HG03108 (cell line): ENCODE data around the gene ERVFRD-1.
"Not testable (repeated sequence)": the region's sequence is repeated elsewhere in the genome, so short reads cannot be mapped to it uniquely, and the experiment has no call there.

ENCODE experiments used
- ATAC-seq: cut with Tn5 transposase; IDR thresholded peaks from one replicate; pipeline ENCODE4 v1.9.1; 2021; ENCODE audit warnings: moderate library complexity; ENCODE audit not compliant: unreplicated experiment

Gene ERVFRD-1

DNA sequence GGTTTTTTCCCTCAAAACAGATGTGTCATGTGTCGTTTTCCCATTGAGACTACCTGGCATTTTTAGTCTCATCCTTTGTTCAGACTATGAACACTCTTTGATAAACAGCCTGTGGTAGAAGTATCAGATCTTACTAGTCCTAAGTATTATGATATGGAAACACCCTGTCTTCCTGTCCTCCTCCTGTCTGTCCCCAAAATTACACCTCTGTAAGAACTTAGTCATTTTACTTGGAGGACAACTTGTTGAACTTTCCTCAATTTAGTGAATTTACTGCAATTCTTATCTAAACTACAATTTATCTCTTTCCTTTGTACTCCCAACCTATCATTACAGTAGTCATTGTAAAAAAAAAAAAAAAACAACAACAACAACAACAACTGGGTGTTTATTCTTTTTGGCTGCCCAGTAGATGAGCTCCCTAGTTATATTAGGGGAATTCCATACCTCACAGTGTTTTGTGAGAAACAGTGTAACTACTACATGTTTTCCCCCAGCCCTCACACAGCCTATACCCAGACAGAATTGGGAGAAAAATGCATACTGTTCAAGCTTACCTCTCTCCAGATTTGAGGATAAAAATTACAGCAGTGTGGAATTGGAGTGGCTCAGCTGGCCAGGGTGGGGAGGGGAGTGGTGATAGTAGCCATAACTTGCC lies 18.5 kb upstream of the ERVFRD-1 start:
- ATAC-seq: no peak

GRCh38 chr6:11128608-11129007 lies 17.1 kb upstream of the ERVFRD-1 start:
- no peak for ATAC-seq

DNA sequence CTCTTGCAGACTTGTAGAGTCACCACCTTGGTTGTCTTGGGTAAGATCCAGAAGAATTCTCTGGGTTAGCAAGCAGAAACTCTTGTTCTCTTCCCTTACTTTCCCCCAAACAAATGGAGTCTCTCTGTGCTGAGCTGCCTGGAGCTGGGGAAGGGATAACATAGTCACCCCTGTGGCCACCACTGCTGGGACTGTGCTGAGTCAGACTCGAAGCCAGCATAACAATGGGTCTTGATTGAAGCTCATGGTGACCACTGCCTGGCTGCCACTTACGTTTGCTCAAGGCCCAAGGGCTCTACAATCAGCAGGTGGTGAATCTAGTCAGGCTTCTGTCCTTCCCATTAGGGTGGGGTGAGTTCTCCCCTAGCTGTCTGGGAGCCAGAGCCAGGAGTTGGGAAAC lies 15.4 kb upstream of the ERVFRD-1 start:
- no peak for ATAC-seq

GRCh38 chr6:11123978-11124377 lies 12.5 kb upstream of the ERVFRD-1 start:
- no peak for ATAC-seq

DNA sequence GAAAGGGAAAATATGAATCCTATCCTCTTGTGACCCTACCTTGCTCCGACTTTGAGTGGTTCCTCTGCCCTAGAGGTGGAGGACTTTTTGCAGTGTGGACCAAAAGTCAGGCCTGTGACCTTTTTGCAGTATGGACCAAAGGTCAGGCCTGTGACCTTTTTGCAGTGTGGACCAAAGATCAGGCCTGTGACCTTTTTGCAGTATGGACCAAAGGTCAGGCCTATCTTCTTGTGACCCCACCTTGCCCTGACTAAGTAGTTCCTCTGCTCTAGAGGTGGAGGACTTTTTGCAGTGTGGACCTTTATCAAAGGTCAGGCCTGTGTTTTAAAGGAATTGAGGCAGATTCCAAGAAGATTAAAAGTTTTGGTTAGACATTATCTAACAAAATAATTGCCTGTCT lies 10.9 kb upstream of the ERVFRD-1 start:
- ATAC-seq: no peak

DNA sequence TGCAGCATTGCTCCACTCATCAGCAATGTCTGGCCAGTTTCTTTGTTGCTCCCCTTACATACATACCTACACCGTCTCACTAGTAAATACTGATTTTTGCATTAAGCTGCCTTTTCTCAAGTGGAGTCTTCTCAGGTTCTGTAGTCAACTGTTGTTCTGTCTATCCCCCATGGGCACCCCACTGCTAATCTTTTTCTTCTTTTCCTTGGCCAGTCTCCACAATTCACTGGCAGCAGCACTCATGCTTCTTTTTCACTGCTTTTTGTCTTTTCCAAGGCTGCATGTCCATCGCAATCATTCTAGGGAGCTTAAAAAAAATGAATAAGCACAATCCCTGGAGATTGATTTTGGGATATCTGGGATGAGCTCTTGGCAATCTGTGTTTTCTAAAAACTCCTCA lies 10.3 kb upstream of the ERVFRD-1 start:
- no peak for ATAC-seq

DNA sequence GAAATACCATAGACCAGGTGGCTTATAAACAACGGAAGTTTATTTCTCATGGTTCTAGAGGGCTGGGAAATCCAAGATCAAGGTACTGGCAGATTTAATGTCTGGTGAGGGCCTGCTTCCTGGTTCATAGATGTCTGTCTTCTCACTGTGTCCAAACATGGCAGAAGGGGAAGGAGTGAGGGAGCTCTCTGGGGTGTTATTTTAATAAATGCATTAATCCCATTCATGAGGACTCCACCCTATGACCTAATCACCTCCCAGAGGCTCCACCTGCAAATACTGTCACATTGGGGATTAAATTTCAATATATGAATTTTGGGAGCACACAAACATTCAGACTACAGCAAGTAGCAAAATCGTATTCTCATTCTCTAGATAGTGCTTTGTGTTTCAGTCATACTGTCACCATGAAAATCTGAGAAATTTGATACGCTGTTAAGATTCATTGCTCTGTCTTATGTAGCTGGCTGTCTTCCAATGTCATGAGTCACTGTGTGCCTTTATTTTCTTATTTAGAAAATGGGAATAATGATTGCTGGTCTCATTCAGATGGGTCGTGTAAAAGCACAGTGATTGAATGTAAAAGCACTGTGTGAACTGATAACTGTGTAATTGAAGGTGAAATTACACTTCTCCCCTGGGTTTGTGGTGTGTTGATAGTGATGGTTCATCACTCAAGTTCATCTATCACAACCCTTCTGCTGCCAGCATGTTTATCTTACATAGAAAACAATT lies 8.9 kb upstream of the ERVFRD-1 start:
- ATAC-seq: no peak

- not testable (repeated sequence) for ATAC-seq
These were observed 4.4 kb upstream of the ERVFRD-1 start for GRCh38 chr6:11115808-11116536.

DNA sequence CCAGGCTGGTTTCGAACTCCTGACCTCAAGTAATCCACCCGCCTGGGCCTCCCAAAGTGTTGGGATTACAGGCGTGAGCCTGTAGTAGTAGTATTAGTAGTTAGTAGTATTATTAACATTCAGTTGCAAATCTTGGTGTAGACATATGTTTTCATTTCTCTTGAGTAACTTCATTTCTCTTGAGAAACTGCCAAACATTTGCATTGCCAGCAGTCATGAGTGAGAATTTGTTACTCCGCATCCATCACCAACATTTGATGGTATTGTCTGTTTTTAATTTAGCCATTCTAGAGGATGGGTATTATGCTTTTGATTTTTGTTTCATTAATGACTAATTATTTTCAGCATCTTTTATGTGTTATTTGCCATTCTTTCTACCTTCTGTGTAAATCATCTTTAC lies 1.5 kb upstream of the ERVFRD-1 start:
- ATAC-seq: no peak

- no peak for ATAC-seq
These were observed 378 bp upstream of the ERVFRD-1 start for GRCh38 chr6:11111769-11112437.

- ATAC-seq: no peak
These were observed 2.8 kb downstream of the ERVFRD-1 start for GRCh38 chr6:11108726-11109125.

GRCh38 chr6:11103065-11103464 lies 8.5 kb downstream of the ERVFRD-1 start:
- ATAC-seq: no peak

DNA sequence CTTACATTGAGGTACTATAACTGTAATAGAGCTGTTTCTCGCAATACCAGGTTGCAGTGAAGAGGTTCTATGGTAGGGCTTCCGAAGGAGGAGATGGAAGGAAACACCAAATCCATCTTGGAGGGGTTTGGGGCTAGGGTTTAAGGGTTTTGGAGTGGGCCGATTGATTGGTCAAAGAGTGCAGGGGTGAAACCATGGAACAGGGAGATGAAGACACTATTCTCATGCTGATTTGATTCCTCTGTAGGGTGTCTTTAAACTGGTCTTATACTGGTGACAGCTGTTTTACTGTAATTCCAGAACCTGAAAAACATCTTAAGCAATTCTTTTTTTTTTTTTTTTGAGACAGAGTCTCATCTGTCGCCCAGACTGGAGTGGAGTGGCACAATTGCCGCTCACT lies 10.1 kb downstream of the ERVFRD-1 start:
- ATAC-seq: no peak

GRCh38 chr6:11098004-11098403 lies 13.5 kb downstream of the ERVFRD-1 start:
- ATAC-seq: no peak

DNA sequence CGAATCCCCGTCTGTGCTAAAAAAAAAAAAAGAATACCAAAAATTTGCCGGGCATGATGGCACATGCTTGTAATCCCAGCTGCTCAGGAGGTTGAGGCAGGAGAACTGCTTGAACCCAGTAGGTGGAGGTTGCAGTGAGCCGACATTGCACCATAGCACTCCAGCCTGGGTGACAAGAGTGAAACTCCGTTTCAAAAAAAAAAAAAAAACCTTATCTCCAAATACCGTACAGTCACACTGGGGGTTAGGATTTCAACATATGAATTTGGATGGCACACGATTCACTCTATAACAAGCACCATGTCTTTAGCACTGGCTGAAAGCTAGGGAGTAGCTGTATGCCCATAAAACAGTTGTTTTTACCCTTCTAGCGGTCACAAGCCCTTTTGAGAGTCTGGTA lies 14.0 kb downstream of the ERVFRD-1 start:
- ATAC-seq: no peak

- ATAC-seq: no peak
These were observed 15.4 kb downstream of the ERVFRD-1 start for GRCh38 chr6:11096109-11096508.

DNA sequence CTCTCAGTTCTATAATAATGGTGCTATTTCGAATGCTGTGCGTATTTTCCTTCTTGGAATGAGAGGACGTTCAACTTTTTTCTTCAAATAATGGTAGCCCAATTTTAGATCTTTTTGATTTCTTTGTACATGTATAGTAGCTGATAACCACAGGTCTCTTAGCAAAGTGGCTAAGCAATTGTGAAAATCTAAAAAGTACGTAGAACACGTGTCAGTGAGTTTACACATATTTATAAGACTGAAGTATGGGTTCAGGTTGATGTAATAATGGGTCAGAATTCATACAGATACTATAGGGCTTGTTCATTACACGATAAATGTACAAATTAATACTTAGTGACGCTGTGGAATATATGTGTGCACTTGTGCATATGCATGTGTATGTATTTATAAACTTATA lies 16.6 kb downstream of the ERVFRD-1 start:
- ATAC-seq: no peak

DNA sequence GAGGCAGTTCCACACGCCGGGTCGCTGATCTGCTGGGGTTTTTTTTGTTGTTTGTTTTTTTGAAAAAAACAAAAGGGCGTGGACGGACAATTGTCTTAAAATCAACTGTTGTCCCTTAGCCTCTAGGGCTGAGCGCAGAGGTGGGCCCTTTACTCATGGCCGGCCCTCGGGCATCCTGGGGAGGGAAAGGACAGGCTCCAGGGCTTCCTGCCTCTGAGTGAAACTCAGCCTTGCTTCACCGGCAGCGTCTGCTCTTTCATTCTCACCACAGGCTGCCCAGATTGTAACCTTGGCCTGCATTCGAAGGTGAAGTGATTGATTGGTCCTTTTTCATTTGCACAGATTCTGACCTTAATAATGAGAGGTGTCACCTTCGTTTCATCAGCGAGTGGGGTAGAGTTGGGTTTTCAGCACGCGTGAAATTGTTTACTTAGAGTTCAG lies 17.1 kb downstream of the ERVFRD-1 start:
- ATAC-seq: peak; percentile 33

- ATAC-seq: peak; percentile 90
These were observed 17.7 kb downstream of the ERVFRD-1 start, which contains the start of gene SMIM13 for GRCh38 chr6:11093626-11094410. Gene SMIM13 (plus strand): TSS chr6:11093834. CDS start chr6:11094314, 480 bp downstream.

- ATAC-seq: peak; percentile 15
These were observed 18.2 kb downstream of the ERVFRD-1 start for GRCh38 chr6:11093376-11093625.
